GM23338 (cell line): ENCODE measurements around the gene OSBPL6. TPM values are rescaled to one million over a fixed set of nuclear protein-coding genes. Genes with fewer than 3 reads are reported as not detected.

Source experiments
- ATAC-seq: fragments of 200-7000 bp; cut with Tn5 transposase; 3 replicates; pipeline ENCODE4 v1.9.1; 2020
- DNase-seq: peaks from one replicate; pipeline ENCODE4 v3.0.0-alpha.2; 2015; ENCODE audit warnings: low spot score
- H2AFZ ChIP-seq: fragments of 200-600 bp; sonication (generic); 2 replicates; pipeline ENCODE4 v1.8.0; 2016; ENCODE audit warnings: antibody characterized with exemption, mild to moderate bottlenecking, moderate library complexity
- H3F3A ChIP-seq: fragments of 200-600 bp; sonication (generic); replicated peaks from 2 replicates; pipeline ENCODE4 v1.8.0; 2017; ENCODE audit warnings: antibody characterized with exemption, mixed run types, low read depth
- H3K27ac ChIP-seq: fragments of 200-600 bp; sonication (generic); 2 replicates; pipeline ENCODE4 v1.6.1; 2016; ENCODE audit warnings: low read depth
- H3K27me3 ChIP-seq: fragments of 200-600 bp; sonication (generic); 2 replicates; pipeline ENCODE4 v1.8.0; 2016; ENCODE audit warnings: mild to moderate bottlenecking, mixed run types, moderate library complexity; ENCODE audit not compliant: insufficient read depth
- H3K36me3 ChIP-seq: fragments of 200-600 bp; sonication (generic); 2 replicates; pipeline ENCODE4 v1.8.0; 2016; ENCODE audit warnings: mild to moderate bottlenecking; ENCODE audit not compliant: insufficient read depth
- H3K4me1 ChIP-seq: fragments of 200-600 bp; sonication (generic); 2 replicates; pipeline ENCODE4 v1.8.0; 2016; ENCODE audit warnings: mild to moderate bottlenecking, moderate library complexity; ENCODE audit not compliant: insufficient read depth
- H3K4me2 ChIP-seq: fragments of 200-600 bp; sonication (generic); 2 replicates; pipeline ENCODE4 v1.7.1; 2017; ENCODE audit warnings: mixed run types
- H3K4me3 ChIP-seq: fragments of 200-600 bp; sonication (generic); 2 replicates; pipeline ENCODE4 v1.6.1; 2016; ENCODE audit warnings: mixed run types
- H3K79me2 ChIP-seq: fragments of 200-600 bp; sonication (generic); replicated peaks from 2 replicates; pipeline ENCODE4 v1.8.0; 2017; ENCODE audit warnings: mild to moderate bottlenecking; ENCODE audit not compliant: insufficient read depth
- H3K9me2 ChIP-seq: fragments of 200-600 bp; sonication (generic); 2 replicates; pipeline ENCODE4 v1.8.0; 2017; ENCODE audit not compliant: insufficient read depth
- H4K20me1 ChIP-seq: fragments of 200-600 bp; sonication (generic); replicated peaks from 2 replicates; pipeline ENCODE4 v1.8.0; 2017; ENCODE audit warnings: mild to moderate bottlenecking; ENCODE audit not compliant: insufficient read depth
- H3K27ac Mint-ChIP-seq: 2 replicates; pipeline ENCODE4 v1.8.0; 2020; ENCODE audit warnings: inconsistent platforms, mild to moderate bottlenecking, moderate library complexity, mixed read lengths
- H3K27me3 Mint-ChIP-seq: 3 replicates; pipeline ENCODE4 v1.8.0; 2022; ENCODE audit warnings: low read depth, mild to moderate bottlenecking, moderate library complexity, mixed read lengths, inconsistent platforms; ENCODE audit not compliant: insufficient read depth, poor library complexity
- H3K36me3 Mint-ChIP-seq: 3 replicates; pipeline ENCODE4 v1.8.0; 2021; ENCODE audit warnings: low read depth, mild to moderate bottlenecking, inconsistent platforms, moderate library complexity, mixed read lengths
- H3K4me1 Mint-ChIP-seq: 3 replicates; pipeline ENCODE4 v1.8.0; 2020; ENCODE audit warnings: mild to moderate bottlenecking, inconsistent platforms, mixed read lengths
- H3K4me3 Mint-ChIP-seq: 3 replicates; pipeline ENCODE4 v1.8.0; 2021; ENCODE audit warnings: moderate library complexity, mild to moderate bottlenecking, inconsistent platforms, mixed read lengths
- H3K9me3 Mint-ChIP-seq: 3 replicates; pipeline ENCODE4 v1.8.0; 2020; ENCODE audit warnings: moderate library complexity, mild to moderate bottlenecking, inconsistent platforms, mixed read lengths
- ETS1 ChIP-seq: IDR thresholded peaks from 2 replicates; pipeline ENCODE4 v1.6.1; 2016; ENCODE audit warnings: antibody characterized with exemption
- EZH2 ChIP-seq: fragments of 200-600 bp; sonication (generic); IDR thresholded peaks from one replicate; pipeline ENCODE4 v1.8.0; 2017; ENCODE audit warnings: antibody characterized with exemption, mild to moderate bottlenecking, low read depth; ENCODE audit not compliant: unreplicated experiment
- EZH2phosphoT487 ChIP-seq: fragments of 200-600 bp; sonication (generic); IDR thresholded peaks from one replicate; pipeline ENCODE4 v1.8.1; 2018; ENCODE audit warnings: antibody characterized with exemption; ENCODE audit not compliant: unreplicated experiment
- JUNB ChIP-seq: IDR thresholded peaks from one replicate; pipeline ENCODE4 v1.6.1; 2016; ENCODE audit warnings: antibody characterized with exemption; ENCODE audit not compliant: unreplicated experiment
- NANOG ChIP-seq: IDR thresholded peaks from 2 replicates; pipeline ENCODE4 v1.6.1; 2016; ENCODE audit warnings: antibody characterized with exemption, borderline replicate concordance
- POLR2AphosphoS5 ChIP-seq: IDR thresholded peaks from 2 replicates; pipeline ENCODE4 v1.6.1; 2016; ENCODE audit warnings: antibody characterized with exemption, low read depth
- REST ChIP-seq: IDR thresholded peaks from one replicate; pipeline ENCODE4 v1.6.1; 2018; ENCODE audit warnings: antibody characterized with exemption; ENCODE audit not compliant: unreplicated experiment
- ZNF114 ChIP-seq: fragments of 250-450 bp; sonication (Bioruptor Pico); IDR thresholded peaks from 2 replicates; pipeline ENCODE4 v1.5.0; 2020; ENCODE audit warnings: mild to moderate bottlenecking, moderate library complexity
- ZNF331 ChIP-seq: fragments of 250-450 bp; sonication (Bioruptor Pico); IDR thresholded peaks from 2 replicates; pipeline ENCODE4 v1.5.0; 2020; ENCODE audit warnings: low read depth, mild to moderate bottlenecking, moderate library complexity
- polyA plus RNA-seq: library from polyadenylated mRNA; unstranded; fragments of >200 nt; fragmentation: Nextera tagmentation; extraction: Ambion mirVana; gene quantifications from 2 replicates; pipeline ENCODE4 v1.2.1, GENCODE V29; 2016
- total RNA-seq: library from RNA; depleted of rRNA; stranded (reverse); fragments of >200 nt; shearing (Covaris generic); gene quantifications from 2 replicates; pipeline ENCODE4 v1.2.3, GENCODE V29; 2014
- TF ChIP-seq, protein P1 (sequence below), 2 experiments: fragments of 200-600 bp in 1 of 2; sonication (generic) in 1 of 2; conservative IDR thresholded peaks; 2 replicates each; pipeline versions ENCODE4 v1.5.1 to v1.6.1; 2016 to 2017; ENCODE audit warnings: antibody characterized with exemption in 2 of 2, low read depth in 2 of 2, mild to moderate bottlenecking in 2 of 2, moderate library complexity in 1 of 2

OSBPL6 gene
- total and polyA plus RNA-seq, 2 experiments from 2014 or later: 6.0 to 8.5 TPM

DNA sequence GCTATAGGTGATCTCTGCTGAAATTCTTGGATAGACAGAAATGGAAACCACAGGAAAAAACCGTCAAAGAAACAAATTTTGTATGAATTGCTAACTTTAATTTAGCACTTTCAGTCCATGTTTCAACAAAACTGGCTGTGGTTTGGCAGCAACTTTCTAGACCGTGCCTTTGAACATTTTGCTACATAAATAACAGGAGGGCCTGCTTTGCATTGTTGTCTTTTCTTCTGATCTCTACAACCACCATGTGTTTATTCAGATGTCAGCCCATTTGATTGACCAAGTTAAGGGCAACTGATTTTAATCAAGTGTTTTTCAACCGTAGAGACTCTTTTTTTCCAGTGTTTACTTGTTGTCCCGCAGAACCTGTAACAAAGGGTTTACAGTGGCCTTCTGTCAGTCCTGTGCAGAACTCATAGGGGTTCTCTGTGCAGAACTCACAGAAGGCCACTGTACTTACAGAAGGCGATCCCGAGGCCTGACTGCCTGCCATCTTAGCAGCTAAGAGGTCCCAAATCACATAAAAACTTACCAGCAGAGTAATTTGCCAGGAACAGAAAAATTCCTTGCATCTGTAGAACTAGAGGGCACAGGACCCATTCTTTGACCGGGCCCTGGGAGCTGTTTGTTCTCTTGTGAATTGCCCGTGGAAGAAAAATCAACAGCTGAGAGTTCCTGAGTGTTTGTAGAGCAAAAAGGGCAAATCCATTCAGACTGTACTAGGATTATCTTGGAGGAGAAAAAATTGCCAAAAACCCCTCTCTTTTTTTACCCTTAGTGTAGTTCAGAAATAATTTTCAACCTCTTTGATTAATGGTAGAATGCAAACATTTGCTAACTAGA is 136.1 kb downstream of the OSBPL6 start:
- Histone ChIP-seq H3K4me1 (no peaks in the 10 kb centered on the region), H3K9me2 (no peaks in the 10 kb centered on the region), H4K20me1 (no peaks in the 10 kb centered on the region), H3K36me3 (no peaks in the 10 kb centered on the region), H3K4me2 (no peak overlapping the region), H2AFZ (no peak overlapping the region), H3K79me2 (no peaks in the 10 kb centered on the region), H3F3A (no peaks in the 10 kb centered on the region), H3K4me3 (no peak overlapping the region), H3K27me3 (no peaks in the 10 kb centered on the region), H3K27ac (no peak overlapping the region)
- Mint-ChIP-seq H3K27ac (no peak overlapping the region), H3K27me3 (no peaks in the 10 kb centered on the region), H3K36me3 (no peaks in the 10 kb centered on the region), H3K9me3 (no peaks in the 10 kb centered on the region), H3K4me1 (no peaks in the 10 kb centered on the region), H3K4me3 (no peak overlapping the region)
- ATAC-seq (no peak), DNase-seq (no peak)
- TF ChIP-seq, protein P1, sequence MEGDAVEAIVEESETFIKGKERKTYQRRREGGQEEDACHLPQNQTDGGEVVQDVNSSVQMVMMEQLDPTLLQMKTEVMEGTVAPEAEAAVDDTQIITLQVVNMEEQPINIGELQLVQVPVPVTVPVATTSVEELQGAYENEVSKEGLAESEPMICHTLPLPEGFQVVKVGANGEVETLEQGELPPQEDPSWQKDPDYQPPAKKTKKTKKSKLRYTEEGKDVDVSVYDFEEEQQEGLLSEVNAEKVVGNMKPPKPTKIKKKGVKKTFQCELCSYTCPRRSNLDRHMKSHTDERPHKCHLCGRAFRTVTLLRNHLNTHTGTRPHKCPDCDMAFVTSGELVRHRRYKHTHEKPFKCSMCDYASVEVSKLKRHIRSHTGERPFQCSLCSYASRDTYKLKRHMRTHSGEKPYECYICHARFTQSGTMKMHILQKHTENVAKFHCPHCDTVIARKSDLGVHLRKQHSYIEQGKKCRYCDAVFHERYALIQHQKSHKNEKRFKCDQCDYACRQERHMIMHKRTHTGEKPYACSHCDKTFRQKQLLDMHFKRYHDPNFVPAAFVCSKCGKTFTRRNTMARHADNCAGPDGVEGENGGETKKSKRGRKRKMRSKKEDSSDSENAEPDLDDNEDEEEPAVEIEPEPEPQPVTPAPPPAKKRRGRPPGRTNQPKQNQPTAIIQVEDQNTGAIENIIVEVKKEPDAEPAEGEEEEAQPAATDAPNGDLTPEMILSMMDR (conservative IDR thresholded peaks at IDR 0.05; ENCODE audit: low read depth in 2 of 2): no peak
- no peak for TF ChIP-seq ZNF114
- TF ChIP-seq REST: no peak
- no peak for TF ChIP-seq EZH2
- no peak for TF ChIP-seq JUNB
- TF ChIP-seq ZNF331 (CRISPR knock-in tag): no peak
- no peak for TF ChIP-seq POLR2AphosphoS5
- TF ChIP-seq ETS1: no peak
- TF ChIP-seq NANOG: no peak
- no peak for TF ChIP-seq EZH2phosphoT487
